ENCODE data around the gene GALNTL6. TPM values are rescaled to one million over a fixed set of nuclear protein-coding genes. Genes with fewer than 3 reads are reported as not detected.

GALNTL6 gene
- total and polyA plus RNA-seq, 9 of the 15 experiments (the other 6 are each of a cell fraction or from before 2014, with no cell fraction given), result 0.18 to 0.50 (median 0.29) TPM

DNA sequence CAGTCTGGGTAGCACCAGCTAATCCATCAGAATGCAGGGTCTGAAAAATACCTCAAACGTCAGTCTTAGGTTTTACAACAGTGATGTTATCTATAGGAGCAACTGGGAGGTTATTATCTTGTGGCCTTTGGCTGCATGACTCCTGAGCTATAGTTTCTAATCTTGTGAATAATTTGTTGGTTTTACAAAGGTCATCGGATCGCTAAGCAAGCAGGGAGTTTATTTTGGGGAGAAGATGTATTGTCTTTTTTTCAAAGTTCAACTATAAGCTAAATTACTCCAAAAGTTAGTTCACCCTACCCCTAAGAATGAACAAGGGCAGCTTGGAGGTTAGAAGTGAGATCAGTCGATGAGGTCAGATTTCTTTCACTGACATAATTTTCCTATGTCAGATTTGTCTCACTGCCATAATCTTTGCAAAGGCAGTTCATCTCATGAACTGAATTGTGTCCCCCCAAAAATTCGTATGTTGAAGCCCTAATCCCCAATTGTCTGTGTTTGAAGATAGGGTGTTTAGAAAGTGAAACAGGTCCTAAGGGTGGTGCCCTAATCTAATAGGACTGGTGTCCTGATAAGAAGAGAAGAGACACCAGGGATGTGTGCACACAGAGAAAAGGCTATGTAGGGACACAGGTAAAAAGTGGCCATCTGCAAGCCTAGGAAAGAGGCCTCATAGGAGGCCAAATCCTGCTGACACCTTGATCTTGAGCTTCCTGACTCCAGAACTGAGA is 1179.6 kb downstream of the GALNTL6 start (continued):
- TF ChIP-seq MBD1 (CRISPR knock-in tag; IDR thresholded peaks at IDR 0.05), result no peak
- TF ChIP-seq RBM15 (IDR thresholded peaks at IDR 0.05; ENCODE audit: insufficient read depth, low read length), result no peak
- TF ChIP-seq KAT7 (CRISPR knock-in tag; IDR thresholded peaks at IDR 0.05; ENCODE audit: borderline replicate concordance), result no peak
- no peak for TF ChIP-seq TSC22D4 (tag; IDR thresholded peaks at IDR 0.05)
- TF ChIP-seq KLF6 (CRISPR knock-in tag; IDR thresholded peaks at IDR 0.05; ENCODE audit: borderline replicate concordance), result no peak
- TF ChIP-seq ELK1 (CRISPR knock-in tag; IDR thresholded peaks at IDR 0.05), result no peak
- TF ChIP-seq, protein P1, sequence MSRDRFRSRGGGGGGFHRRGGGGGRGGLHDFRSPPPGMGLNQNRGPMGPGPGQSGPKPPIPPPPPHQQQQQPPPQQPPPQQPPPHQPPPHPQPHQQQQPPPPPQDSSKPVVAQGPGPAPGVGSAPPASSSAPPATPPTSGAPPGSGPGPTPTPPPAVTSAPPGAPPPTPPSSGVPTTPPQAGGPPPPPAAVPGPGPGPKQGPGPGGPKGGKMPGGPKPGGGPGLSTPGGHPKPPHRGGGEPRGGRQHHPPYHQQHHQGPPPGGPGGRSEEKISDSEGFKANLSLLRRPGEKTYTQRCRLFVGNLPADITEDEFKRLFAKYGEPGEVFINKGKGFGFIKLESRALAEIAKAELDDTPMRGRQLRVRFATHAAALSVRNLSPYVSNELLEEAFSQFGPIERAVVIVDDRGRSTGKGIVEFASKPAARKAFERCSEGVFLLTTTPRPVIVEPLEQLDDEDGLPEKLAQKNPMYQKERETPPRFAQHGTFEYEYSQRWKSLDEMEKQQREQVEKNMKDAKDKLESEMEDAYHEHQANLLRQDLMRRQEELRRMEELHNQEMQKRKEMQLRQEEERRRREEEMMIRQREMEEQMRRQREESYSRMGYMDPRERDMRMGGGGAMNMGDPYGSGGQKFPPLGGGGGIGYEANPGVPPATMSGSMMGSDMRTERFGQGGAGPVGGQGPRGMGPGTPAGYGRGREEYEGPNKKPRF (IDR thresholded peaks at IDR 0.05; ENCODE audit: low read depth, low read length), result no peak
- TF ChIP-seq NCOA4 (IDR thresholded peaks at IDR 0.05; ENCODE audit: partially characterized antibody), result no peak
- TF ChIP-seq ZNF507 (tag; conservative IDR thresholded peaks at IDR 0.05), result no peak
- TF ChIP-seq DPF2 (IDR thresholded peaks at IDR 0.05), result peak; percentile 74
- TF ChIP-seq ILK (tag; IDR thresholded peaks at IDR 0.05; ENCODE audit: borderline replicate concordance, low read depth), result no peak
- peak; percentile 60; the same call in 1 of the 2 replicates for TF ChIP-seq TEAD4 (IDR thresholded peaks at IDR 0.05; ENCODE audit: low read length)
- TF ChIP-seq TEAD4 (CRISPR knock-in tag; IDR thresholded peaks at IDR 0.05; ENCODE audit: borderline replicate concordance), result no peak
- peak; percentile 45 to 55; a peak in 2 of 4 replicates for TF ChIP-seq KDM1A (IDR thresholded peaks at IDR 0.05)
- TF ChIP-seq POLR3G (IDR thresholded peaks at IDR 0.05; ENCODE audit: extremely low read depth, insufficient read length, insufficient replicate concordance), result no peak
- no peak for TF ChIP-seq BCLAF1 (IDR thresholded peaks at IDR 0.05; ENCODE audit: borderline replicate concordance in 1 of 2, control insufficient read depth in 1 of 2, low read depth in 2 of 2, low read length in 1 of 2)
- no peak for TF ChIP-seq MCM3 (IDR thresholded peaks at IDR 0.05)
- TF ChIP-seq TAF1 (IDR thresholded peaks at IDR 0.05; ENCODE audit: control insufficient read depth, extremely low read depth, insufficient read depth, low read length, severe bottlenecking), result no peak

Data from K562 (cell line).